ENCODE results near the gene EPN3.

DNA sequence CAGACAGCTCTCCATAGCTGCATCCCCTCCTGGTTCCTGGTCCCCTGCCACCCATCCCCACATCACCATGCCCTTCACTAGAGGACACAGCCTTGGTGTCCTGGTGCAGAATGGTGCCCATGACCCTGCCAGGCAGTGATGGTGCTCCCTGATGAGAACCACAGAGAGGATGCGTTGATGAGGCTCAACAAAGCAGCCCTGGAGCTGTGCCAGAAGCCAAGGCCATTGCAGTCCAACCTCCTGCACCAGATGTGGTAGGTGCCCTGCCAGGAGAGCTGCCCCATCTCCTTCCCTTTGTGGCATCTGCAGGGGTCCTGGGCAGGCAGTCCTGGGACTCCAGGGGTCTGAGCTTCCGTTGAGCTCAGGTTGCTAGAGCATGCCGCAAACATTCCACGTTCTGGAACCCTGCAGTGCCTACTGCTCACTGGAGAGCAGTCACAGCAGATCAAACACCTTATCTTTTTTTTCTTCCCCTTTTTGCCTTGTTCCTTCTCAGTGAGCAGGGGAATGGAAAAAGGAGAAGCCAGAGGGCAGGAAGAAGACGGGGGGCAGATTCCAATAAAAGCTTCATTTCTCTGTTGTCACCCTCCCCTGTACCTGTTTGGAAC, 5.3 kb upstream of the EPN3 start:
- TF ChIP-seq NFRKB (IDR thresholded peaks at IDR 0.05) (no peak), FOXK2 (IDR thresholded peaks at IDR 0.05) (no peak), BHLHE40 (IDR thresholded peaks at IDR 0.05; ENCODE audit: borderline replicate concordance) (no peak), SUZ12 (IDR thresholded peaks at IDR 0.05) (no peak), LEF1 (IDR thresholded peaks at IDR 0.05; ENCODE audit: borderline replicate concordance) (no peak), ARNT (IDR thresholded peaks at IDR 0.05) (no peak), FOXA1 (IDR thresholded peaks at IDR 0.05) (no peak), HDGF (IDR thresholded peaks at IDR 0.05; ENCODE audit: borderline replicate concordance) (no peak), ZNF384 (IDR thresholded peaks at IDR 0.05) (no peak)
- TF ChIP-seq, protein P1, sequence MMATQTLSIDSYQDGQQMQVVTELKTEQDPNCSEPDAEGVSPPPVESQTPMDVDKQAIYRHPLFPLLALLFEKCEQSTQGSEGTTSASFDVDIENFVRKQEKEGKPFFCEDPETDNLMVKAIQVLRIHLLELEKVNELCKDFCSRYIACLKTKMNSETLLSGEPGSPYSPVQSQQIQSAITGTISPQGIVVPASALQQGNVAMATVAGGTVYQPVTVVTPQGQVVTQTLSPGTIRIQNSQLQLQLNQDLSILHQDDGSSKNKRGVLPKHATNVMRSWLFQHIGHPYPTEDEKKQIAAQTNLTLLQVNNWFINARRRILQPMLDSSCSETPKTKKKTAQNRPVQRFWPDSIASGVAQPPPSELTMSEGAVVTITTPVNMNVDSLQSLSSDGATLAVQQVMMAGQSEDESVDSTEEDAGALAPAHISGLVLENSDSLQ (IDR thresholded peaks at IDR 0.05) = no peak

All from HEK293T (cell line).